Muscle of arm (tissue), 12 donors: ENCODE results near the gene LPAR2. TPM values are rescaled to one million over a fixed set of nuclear protein-coding genes. Genes with fewer than 3 reads are reported as not detected.
A peak's percentile ranks its signal among the peaks of the same experiment; 100 is the strongest.

ENCODE experiments used
- DNase-seq: peaks from one replicate; pipeline ENCODE4 v3.0.0-alpha.2; 2013
- polyA plus RNA-seq, 12 donors: library from polyadenylated mRNA; unstranded; fragments of 120-200 nt; gene quantifications; one replicate each; pipeline ENCODE4 v1.2.1, GENCODE V29; 2013; ENCODE audit not compliant: insufficient read length in 12 of 12

LPAR2 gene
- polyA plus RNA-seq, 12 donors: 2.6 to 33.2 (median 5.0) TPM; not detected in 1

- no peak for DNase-seq
These were observed 27.1 kb upstream of the LPAR2 start for GRCh38 chr19:19655051-19655594.

GRCh38 chr19:19654441-19654840 lies 26.4 kb upstream of the LPAR2 start:
- DNase-seq: no peak

GRCh38 chr19:19653597-19654147 lies 25.7 kb upstream of the LPAR2 start:
- DNase-seq: no peak

GRCh38 chr19:19652482-19653295 lies 24.7 kb upstream of the LPAR2 start:
- DNase-seq: no peak

- DNase-seq: no peak
These were observed 23.1 kb upstream of the LPAR2 start for GRCh38 chr19:19651076-19651475.

- DNase-seq: no peak
These were observed 22.3 kb upstream of the LPAR2 start for GRCh38 chr19:19650331-19650730.

- no peak for DNase-seq
These were observed 21.6 kb upstream of the LPAR2 start for GRCh38 chr19:19649580-19649995.

GRCh38 chr19:19649155-19649554 lies 21.1 kb upstream of the LPAR2 start:
- no peak for DNase-seq

GRCh38 chr19:19647037-19647835 lies 19.2 kb upstream of the LPAR2 start:
- no peak for DNase-seq

- no peak for DNase-seq
These were observed 17.3 kb upstream of the LPAR2 start for GRCh38 chr19:19645233-19645870.

- no peak for DNase-seq
These were observed 16.0 kb upstream of the LPAR2 start for GRCh38 chr19:19644054-19644388.

- DNase-seq: peak; percentile 70
These were observed 15.4 kb upstream of the LPAR2 start, which contains the start of gene GMIP for GRCh38 chr19:19643158-19644053. GMIP (minus strand) TSS chr19:19643657; CDS start chr19:19643529, 128 bp downstream.

- DNase-seq: no peak
These were observed 14.6 kb upstream of the LPAR2 start for GRCh38 chr19:19642506-19643157.

GRCh38 chr19:19637523-19638251 lies 9.7 kb upstream of the LPAR2 start:
- no peak for DNase-seq

- DNase-seq: no peak
These were observed 9.1 kb upstream of the LPAR2 start for GRCh38 chr19:19637186-19637522.

GRCh38 chr19:19636573-19637185 lies 8.7 kb upstream of the LPAR2 start:
- DNase-seq: no peak

- no peak for DNase-seq
These were observed 7.3 kb upstream of the LPAR2 start for GRCh38 chr19:19635313-19635702.

- no peak for DNase-seq
These were observed 6.7 kb upstream of the LPAR2 start for GRCh38 chr19:19634516-19635312.
